ENCODE data around the gene DDC.

The DDC gene

DNA sequence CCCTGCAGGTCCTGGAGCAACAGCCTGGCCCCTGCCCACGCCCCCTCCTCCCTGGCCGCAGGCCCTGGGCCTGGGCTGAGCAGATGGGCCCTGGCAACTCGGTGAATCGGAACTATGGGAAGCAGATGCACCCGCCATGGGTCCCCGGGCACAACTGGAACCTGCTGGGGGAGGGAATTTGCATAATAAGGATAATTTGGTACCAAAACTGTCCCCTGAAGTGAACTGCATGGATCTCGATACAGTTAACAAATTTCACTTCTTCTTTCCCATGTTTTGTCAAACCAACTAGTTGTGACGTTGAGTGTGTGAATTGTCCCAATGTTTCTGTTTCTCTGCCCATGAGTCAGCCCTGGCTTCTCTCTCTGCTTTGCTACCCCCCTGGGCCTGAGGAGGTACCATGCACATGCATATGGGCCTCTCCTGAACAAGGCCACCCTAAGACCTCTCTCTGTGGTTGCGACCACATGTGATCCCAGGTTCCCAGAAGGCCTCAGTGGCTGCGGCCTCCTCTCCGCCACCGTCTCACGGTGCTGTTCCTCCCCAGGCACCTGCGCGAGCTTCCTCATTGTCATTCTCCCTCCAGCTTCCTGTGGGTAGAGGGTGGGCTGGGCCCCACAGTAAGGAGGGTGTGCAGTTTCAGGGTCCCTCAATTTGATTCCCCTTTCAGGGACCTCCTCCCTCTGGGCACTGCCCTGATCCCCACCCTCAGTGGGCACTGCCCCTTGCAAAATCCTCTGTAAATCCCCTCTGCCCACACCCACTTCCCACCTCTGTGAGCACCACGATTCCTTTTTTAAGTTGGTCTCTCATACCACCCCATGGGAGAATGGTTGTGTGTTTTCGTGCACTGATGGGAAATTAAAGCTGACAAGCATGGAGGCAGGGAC is 155.1 kb downstream of the DDC start:
- no peak for DNase-seq

All from T-helper 9 cell (primary cell).